Pons (tissue), 1 donor: ENCODE results near the gene NAT8.
"Not testable (repeated sequence)": the region's sequence is repeated elsewhere in the genome, so short reads cannot be mapped to it uniquely, and the experiment has no call there.

ENCODE experiments used
- DNase-seq: peaks from one replicate; pipeline ENCODE4 v3.0.0-alpha.2; 2016; ENCODE audit warnings: low spot score

The NAT8 gene

DNA sequence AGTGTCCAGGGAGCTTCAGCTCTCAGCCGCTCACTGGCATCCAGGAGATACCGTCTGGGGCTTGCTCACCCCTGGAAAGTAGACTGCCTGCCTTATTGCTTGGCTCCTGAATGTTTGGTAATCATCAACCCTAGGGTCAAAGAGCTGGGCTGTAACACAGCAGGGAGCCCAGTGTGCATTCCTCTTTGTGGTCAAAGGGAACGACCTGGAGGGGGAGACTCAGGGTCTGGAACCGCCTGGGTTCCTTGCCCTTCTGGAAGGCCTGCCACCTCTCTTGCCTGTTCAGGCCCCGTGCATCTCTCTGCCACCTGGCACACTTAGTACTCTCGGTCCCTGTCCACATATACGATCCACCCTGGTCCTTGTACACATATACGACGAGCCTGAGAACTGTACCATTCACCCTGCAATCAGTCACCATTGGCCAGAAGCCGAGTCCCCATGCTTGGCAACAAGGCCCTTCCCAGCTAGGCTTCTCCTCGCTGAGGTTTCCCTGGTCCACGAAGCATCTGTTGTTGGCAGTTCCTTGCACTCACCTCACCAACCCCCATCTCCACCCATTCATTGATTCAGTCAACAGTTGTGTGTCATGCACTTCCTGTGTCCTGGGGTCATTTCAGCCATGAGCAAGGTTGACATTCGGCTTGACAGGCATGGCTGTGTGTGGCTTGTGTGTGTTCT, at the start of gene NAT8:
TSS of gene NAT8 (minus strand) at position 85 of the 681 bp plus-strand sequence. CDS start 794 bp downstream, outside the sequence.
- DNase-seq, result no peak

- DNase-seq, result peak; percentile 15
These were observed 48.3 kb upstream of the NAT8 start for GRCh38 chr2:73690372-73691088.

DNA sequence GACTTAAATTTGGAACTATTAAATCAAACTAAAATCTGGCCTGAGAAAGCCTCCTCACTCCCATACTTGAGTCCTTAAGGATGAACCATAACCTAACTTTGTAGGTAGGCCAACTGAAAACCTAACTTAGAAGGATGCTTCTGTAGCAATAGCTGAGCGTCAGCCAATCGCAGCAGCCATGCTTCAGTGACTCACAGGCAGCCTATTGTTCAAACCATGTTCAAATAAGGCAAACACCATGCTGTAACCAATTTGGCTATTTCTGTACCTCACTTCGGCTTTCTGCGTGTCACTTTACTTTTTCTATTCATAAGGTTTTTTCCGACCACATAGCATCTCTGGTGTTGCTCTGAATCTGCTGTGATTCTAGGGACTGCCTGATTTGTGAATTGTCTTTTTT, 46.3 kb upstream of the NAT8 start:
- DNase-seq, result not testable (repeated sequence)

GRCh38 chr2:73685764-73686438, 43.7 kb upstream of the NAT8 start:
- no peak for DNase-seq

DNA sequence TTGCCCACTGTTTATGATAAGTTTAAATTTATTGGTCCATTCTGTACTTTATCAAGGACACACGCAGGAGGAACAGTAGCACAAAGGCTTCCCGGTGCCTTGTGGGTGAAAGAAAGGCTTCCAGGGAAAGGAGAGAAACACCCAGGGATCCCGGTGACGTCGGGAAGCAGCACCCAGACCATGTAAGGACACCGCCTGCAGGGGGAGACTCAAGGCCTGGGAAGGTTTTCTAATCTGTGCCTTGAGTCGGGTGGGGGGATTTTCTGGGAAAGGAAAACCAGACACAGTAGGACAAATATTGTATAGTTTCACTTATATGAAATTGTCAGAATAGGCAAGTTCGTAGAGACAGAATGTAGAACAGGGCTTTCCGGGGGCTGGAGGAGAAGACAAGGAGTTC, 42.7 kb upstream of the NAT8 start:
- DNase-seq, result not testable (repeated sequence)

- DNase-seq, result not testable (repeated sequence)
These were observed 42.1 kb upstream of the NAT8 start for GRCh38 chr2:73684325-73684724.

DNA sequence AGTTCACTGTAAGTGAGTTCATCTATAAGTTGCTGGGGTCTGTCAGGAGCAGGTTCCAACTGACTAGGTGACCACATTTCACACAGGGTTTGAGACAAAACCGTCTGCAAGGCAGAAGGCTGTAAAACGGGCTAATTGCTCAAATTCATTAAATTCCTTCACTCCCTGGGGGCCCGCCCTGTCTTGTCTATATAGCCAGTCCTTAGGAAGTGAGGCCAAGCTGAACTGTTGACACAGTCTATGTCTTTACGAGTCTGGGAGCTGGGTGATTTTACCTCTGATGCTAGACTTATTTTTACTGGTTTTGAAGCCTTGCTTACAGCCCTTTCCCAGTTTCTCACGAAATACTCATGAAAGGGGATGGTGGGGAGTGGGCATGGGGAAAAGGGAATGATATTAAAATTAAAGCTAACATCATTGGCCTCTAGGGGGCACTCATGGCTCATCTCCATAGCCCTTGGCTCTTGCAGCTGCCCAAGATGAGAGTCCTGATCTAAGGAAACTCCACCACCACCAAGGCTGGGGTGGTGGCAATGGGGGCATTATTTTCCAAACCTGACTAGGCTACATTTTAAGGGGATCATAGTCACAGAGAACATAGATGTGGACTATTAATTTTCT, 37.8 kb upstream of the NAT8 start:
- peak; percentile 35 for DNase-seq

DNA sequence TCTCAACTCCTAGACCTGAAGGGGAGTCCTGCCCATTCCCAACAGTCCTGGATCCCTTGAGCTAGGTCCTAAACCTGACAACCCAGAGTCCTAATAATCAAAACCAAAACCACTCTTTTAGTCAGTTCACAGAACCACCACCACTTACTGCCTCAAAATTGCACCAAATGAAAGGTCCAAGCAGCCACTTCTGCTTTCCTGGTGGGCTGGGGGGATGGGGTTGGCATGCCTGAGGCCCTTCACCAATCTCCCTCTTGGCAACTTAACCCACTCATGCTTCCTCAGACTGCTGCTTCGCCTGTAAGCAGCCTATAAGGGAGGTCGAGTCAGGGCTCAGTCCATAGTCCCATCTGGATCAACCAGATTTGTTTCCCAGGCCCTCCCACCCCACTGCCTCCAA, 37.0 kb upstream of the NAT8 start:
- not testable (repeated sequence) for DNase-seq

DNA sequence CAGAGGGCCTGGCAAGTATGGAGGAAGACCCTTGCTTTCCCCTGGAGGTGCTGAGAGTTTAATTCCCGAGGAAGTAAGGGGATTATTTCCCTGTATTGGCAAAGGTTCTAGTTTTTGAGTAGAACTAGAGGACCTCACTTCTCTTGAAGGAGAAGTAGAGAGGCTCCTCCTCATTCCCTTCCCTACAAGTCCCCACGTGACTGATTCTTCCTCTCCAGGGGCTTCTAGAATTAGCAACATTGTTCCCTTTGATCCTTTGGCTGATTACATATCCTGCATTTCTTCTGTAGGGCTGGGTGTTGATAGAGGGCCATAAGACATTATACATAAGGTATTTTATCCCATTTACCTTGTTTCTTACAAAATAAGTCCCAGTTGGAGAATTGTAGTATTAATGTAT, 35.8 kb upstream of the NAT8 start:
- DNase-seq, result not testable (repeated sequence)

GRCh38 chr2:73676211-73676610, 34.0 kb upstream of the NAT8 start:
- not testable (repeated sequence) for DNase-seq

- DNase-seq, result not testable (repeated sequence)
These were observed 32.5 kb upstream of the NAT8 start for GRCh38 chr2:73674696-73675157.

- not testable (repeated sequence) for DNase-seq
These were observed 27.8 kb upstream of the NAT8 start for GRCh38 chr2:73669976-73670375.

DNA sequence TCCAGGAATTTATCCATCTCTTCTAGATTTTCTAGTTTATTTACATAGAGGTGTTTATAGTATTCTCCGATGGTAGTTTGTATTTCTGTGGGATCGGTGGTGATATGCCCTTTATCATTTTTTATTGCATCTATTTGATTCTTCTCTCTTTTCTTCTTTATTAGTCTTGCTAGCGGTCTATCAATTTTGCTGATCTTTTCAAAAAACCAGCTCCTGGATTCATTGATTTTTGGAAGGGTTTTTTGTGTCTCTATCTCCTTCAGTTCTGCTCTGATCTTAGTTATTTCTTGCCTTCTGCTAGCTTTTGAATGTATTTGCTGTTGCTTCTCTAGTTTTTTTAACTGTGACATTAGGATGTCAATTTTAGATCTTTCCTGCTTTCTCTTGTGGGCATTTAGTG, 25.0 kb upstream of the NAT8 start:
- DNase-seq, result not testable (repeated sequence)

- no peak for DNase-seq
These were observed 12.0 kb upstream of the NAT8 start for GRCh38 chr2:73654175-73654574.

GRCh38 chr2:73652348-73652747, 10.1 kb upstream of the NAT8 start:
- no peak for DNase-seq

- no peak for DNase-seq
These were observed 9.5 kb upstream of the NAT8 start for GRCh38 chr2:73651591-73652230.

DNA sequence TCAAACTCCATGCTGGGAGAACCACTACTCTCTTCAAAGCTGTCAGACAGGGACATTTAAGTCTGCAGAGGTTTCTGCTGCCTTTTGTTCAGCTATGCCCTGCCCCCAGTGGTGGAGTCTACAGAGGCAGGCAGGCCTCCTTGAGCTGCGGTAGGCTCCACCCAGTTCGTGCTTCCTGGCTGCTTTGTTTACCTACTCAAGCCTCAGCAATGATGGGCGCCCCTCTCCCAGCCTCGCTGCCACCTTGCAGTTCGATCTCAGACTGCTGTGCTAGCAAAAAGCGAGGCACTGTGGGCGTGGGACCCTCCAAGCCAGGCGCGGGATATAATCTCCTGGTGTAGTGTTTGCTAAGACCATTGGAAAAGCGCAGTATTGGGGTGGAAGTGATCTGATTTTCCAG, 5.5 kb upstream of the NAT8 start:
- DNase-seq, result not testable (repeated sequence)

DNA sequence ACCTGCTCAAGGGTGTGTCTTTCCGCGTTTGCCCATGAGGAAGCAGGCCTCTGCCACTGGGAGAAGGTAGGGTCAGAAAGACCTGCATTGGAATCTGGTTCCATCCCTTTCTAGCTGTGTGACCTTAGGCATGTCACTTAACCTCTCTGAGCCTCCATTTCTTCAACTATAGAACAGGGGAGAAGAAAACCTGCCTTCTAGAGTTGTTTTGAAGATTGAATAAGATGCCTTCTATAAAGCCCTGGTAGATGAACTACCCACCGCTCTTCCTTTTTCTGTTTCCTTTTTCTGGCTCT, 507 bp downstream of the NAT8 start:
- no peak for DNase-seq

- no peak for DNase-seq
These were observed 1.1 kb downstream of the NAT8 start for GRCh38 chr2:73640946-73641766.

GRCh38 chr2:73640511-73640911, 1.7 kb downstream of the NAT8 start:
- DNase-seq, result peak; percentile 69

DNA sequence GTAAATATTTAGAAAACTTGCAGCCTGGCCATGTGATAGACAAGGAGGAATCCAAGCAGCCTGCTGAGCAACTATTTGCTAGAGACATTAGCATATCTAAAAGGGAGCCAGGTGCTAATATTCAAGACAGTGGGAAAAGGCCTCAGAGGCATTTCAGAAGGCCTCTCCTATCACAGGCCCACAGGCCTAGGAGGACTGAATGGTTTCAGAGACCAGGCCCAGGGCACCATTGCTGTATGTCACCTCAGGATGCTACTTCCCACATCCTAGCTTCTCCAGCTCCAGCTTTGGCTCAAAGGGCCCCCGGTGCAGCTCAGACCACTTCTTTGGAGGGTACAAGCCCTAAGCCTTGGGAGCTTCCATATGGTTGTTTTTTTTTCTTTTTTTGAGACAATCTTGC, 3.8 kb downstream of the NAT8 start:
- DNase-seq, result no peak
